Measurements from ENCODE around the gene WDR26. TPM values are rescaled to one million over a fixed set of nuclear protein-coding genes. Genes with fewer than 3 reads are reported as not detected.
A peak's percentile ranks its signal among the peaks of the same experiment; 100 is the strongest.

Gene WDR26
- total and polyA plus RNA-seq, 4 donors = 30.0 to 180 (median 59.3) TPM

- H3K36me3 ChIP-seq (ENCODE audit: control insufficient read depth in 4 of 4, insufficient read depth in 4 of 4, low read length in 4 of 4) = no peaks in the 10 kb centered on the region
- no peak overlapping the region for H3K4me3 ChIP-seq
- no peaks in the 10 kb centered on the region for H3K9me3 ChIP-seq (ENCODE audit: control insufficient read depth in 4 of 4, insufficient read depth in 3 of 4, low read length in 3 of 4)
- ATAC-seq (ENCODE audit: insufficient read depth, low FRiP score) (no peak), DNase-seq (no peak)
- 84 to 89% methylated on average over 7 to 8 of the region's 8 CpGs for WGBS, 2 donors
- no peaks in the 10 kb centered on the region for H3K27me3 ChIP-seq (ENCODE audit: control insufficient read depth in 3 of 3, insufficient read depth in 3 of 3, low read length in 2 of 3)
- H3K4me1 ChIP-seq (ENCODE audit: control insufficient read depth in 5 of 5, insufficient read depth in 5 of 5, low read length in 5 of 5) = peaks cover 0 to 5% (median 0%) of the 10 kb centered on the region in 5 donors
- H3K27ac ChIP-seq (ENCODE audit: low read depth in 1 of 2, low read length in 1 of 2) = no peak overlapping the region
- H3K9ac ChIP-seq (ENCODE audit: insufficient read depth in 1 of 2, low read length in 2 of 2) = no peak overlapping the region
- no peak for TF ChIP-seq CTCF (IDR thresholded peaks at IDR 0.05; ENCODE audit: control extremely low read depth, extremely low read depth)
Observed at GRCh38 chr1:224448453-224449017, 13.9 kb upstream of the WDR26 start.

DNA sequence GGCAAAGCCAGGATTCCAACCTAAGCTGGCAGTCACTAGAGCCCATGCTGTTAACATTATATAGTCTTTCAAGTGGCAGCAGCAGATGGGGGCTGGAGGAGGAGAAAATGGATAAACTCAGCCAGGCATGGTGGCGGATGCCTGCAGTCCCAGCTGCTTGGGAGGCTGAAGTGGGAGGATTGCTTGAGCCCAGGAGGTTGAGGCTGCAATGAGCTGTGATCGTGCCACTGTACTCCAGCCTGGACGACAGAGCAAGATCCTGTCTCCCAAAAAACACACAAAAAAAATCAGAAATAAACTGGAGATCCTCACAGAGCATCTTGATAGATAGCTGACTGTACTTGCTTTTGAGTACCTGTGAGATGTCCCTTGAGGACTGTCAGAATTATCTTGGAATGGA, 13.4 kb upstream of the WDR26 start:
- ATAC-seq (ENCODE audit: insufficient read depth, low FRiP score) = no peak
- TF ChIP-seq CTCF (IDR thresholded peaks at IDR 0.05; ENCODE audit: control extremely low read depth, extremely low read depth) = no peak
- Histone ChIP-seq H3K27ac (ENCODE audit: low read depth in 1 of 2, low read length in 1 of 2) (no peak overlapping the region), H3K9ac (ENCODE audit: insufficient read depth in 1 of 2, low read length in 2 of 2) (no peak overlapping the region), H3K4me3 (no peak overlapping the region), H3K4me1 (ENCODE audit: control insufficient read depth in 5 of 5, insufficient read depth in 5 of 5, low read length in 5 of 5) (peaks cover 0 to 5% (median 0%) of the 10 kb centered on the region in 5 donors), H3K27me3 (ENCODE audit: control insufficient read depth in 3 of 3, insufficient read depth in 3 of 3, low read length in 2 of 3) (no peaks in the 10 kb centered on the region), H3K36me3 (ENCODE audit: control insufficient read depth in 4 of 4, insufficient read depth in 4 of 4, low read length in 4 of 4) (no peaks in the 10 kb centered on the region), H3K9me3 (ENCODE audit: control insufficient read depth in 4 of 4, insufficient read depth in 3 of 4, low read length in 3 of 4) (no peaks in the 10 kb centered on the region)
- WGBS, 2 donors = 97 to 99% methylated on average over 3 of the region's 3 CpGs
- DNase-seq = no peak

DNA sequence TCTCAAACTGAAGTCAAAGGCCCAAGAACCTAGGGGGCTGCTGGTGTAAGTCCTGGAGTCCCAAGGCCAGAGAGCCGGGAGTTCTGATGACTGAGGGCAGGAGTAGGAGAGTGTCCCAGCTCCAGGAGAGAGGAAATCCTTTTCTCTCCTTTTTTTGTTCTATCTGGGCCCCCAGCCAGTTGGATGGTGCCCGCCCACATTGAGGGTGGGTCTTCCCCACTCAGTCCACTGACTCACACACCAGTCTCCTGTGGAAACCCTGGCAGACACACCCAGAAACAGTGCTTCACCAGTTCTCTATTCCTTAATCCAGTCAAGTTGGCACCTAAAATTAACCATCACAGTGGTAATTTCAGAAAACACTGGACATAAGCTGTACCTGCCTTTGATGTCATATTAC, 12.7 kb upstream of the WDR26 start:
- ATAC-seq (ENCODE audit: insufficient read depth, low FRiP score) (peak; percentile 53), DNase-seq (no peak)
- no peaks in the 10 kb centered on the region for H3K27me3 ChIP-seq (ENCODE audit: control insufficient read depth in 3 of 3, insufficient read depth in 3 of 3, low read length in 2 of 3)
- 71 to 93% methylated on average over 2 of the region's 2 CpGs for WGBS, 2 donors
- H3K9ac ChIP-seq (ENCODE audit: insufficient read depth in 1 of 2, low read length in 2 of 2) = no peak overlapping the region
- no peaks in the 10 kb centered on the region for H3K36me3 ChIP-seq (ENCODE audit: control insufficient read depth in 4 of 4, insufficient read depth in 4 of 4, low read length in 4 of 4)
- H3K4me3 ChIP-seq = no peak overlapping the region
- H3K27ac ChIP-seq (ENCODE audit: low read depth in 1 of 2, low read length in 1 of 2) = no peak overlapping the region
- no peak for TF ChIP-seq CTCF (IDR thresholded peaks at IDR 0.05; ENCODE audit: control extremely low read depth, extremely low read depth)
- no peaks in the 10 kb centered on the region for H3K9me3 ChIP-seq (ENCODE audit: control insufficient read depth in 4 of 4, insufficient read depth in 3 of 4, low read length in 3 of 4)
- H3K4me1 ChIP-seq (ENCODE audit: control insufficient read depth in 5 of 5, insufficient read depth in 5 of 5, low read length in 5 of 5) = peaks cover 0 to 5% (median 0%) of the 10 kb centered on the region in 5 donors

- Histone ChIP-seq H3K4me1 (ENCODE audit: control insufficient read depth in 5 of 5, insufficient read depth in 5 of 5, low read length in 5 of 5) (peaks cover 0 to 11% (median 3%) of the 10 kb centered on the region in 5 donors), H3K27me3 (ENCODE audit: control insufficient read depth in 3 of 3, insufficient read depth in 3 of 3, low read length in 2 of 3) (no peaks in the 10 kb centered on the region), H3K9me3 (ENCODE audit: control insufficient read depth in 4 of 4, insufficient read depth in 3 of 4, low read length in 3 of 4) (no peaks in the 10 kb centered on the region), H3K4me3 (no peak overlapping the region), H3K36me3 (ENCODE audit: control insufficient read depth in 4 of 4, insufficient read depth in 4 of 4, low read length in 4 of 4) (peaks cover 0 to 5% (median 0%) of the 10 kb centered on the region in 4 donors), H3K27ac (ENCODE audit: low read depth in 1 of 2, low read length in 1 of 2) (peak overlapping the region in 1 of 2 donors; percentile 63), H3K9ac (ENCODE audit: insufficient read depth in 1 of 2, low read length in 2 of 2) (no peak overlapping the region)
- TF ChIP-seq CTCF (IDR thresholded peaks at IDR 0.05; ENCODE audit: control extremely low read depth, extremely low read depth) = no peak
- 72 to 79% methylated on average over 7 of the region's 7 CpGs for WGBS, 2 donors
- ATAC-seq (ENCODE audit: insufficient read depth, low FRiP score) = peak; percentile 37
- DNase-seq = peak; percentile 37 to 64 (median 41)
Observed at GRCh38 chr1:224438989-224439388, 4.4 kb upstream of the WDR26 start.
